Activated CD4-positive, alpha-beta T cell treated with anti-CD3 and anti-CD28 coated beads, Interleukin-10, Interleukin-2, amounts not matched to agents 100 ng/mL and 50 ng/mL, durations not matched to agents 16 hours and 8 hours (primary cell): ENCODE data around the gene PTPRD.
"Not testable (repeated sequence)": the region's sequence is repeated elsewhere in the genome, so short reads cannot be mapped to it uniquely, and the experiment has no call there.

Source experiments
- DNase-seq: peaks from one replicate; pipeline ENCODE4 v3.0.0-alpha.2; 2020

PTPRD gene

DNA sequence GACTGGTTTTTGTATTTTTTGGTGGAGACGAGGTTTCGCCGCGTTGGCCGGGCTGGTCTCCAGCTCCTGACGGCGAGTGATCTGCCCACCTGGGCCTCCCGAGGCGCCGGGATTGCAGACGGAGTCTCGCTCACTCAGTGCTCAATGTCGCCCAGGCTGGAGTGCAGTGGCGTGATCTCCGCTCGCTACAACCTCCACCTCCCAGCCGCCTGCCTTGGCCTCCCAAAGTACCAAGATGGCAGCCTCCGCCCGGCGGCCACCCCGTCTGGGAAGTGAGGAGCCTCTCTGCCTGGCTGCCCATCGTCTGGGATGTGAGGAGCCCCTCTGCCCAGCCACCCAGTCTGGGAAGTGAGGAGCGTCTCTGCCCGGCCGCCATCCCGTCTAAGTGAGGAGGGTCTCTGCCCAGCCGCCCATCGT, 163.6 kb downstream of the PTPRD start:
- DNase-seq, result not testable (repeated sequence)

GRCh38 chr9:10447036-10447435, 165.8 kb downstream of the PTPRD start:
- DNase-seq, result no peak

DNA sequence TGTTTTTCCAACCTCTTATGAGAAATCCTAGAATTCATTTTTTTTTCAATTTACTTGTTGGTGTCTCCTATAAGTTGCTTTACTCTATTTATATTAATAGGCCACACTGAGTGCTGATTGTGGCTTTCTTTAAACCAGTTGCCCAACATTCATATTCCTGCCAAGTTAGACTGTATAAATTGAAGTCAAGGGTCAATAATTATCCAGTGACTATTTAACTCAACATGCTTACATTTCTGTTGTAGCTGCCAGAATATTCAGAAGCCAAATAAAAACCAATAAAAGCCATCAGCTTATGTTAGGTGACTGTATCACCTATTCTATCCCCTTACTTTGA, 169.0 kb downstream of the PTPRD start:
- DNase-seq, result no peak

DNA sequence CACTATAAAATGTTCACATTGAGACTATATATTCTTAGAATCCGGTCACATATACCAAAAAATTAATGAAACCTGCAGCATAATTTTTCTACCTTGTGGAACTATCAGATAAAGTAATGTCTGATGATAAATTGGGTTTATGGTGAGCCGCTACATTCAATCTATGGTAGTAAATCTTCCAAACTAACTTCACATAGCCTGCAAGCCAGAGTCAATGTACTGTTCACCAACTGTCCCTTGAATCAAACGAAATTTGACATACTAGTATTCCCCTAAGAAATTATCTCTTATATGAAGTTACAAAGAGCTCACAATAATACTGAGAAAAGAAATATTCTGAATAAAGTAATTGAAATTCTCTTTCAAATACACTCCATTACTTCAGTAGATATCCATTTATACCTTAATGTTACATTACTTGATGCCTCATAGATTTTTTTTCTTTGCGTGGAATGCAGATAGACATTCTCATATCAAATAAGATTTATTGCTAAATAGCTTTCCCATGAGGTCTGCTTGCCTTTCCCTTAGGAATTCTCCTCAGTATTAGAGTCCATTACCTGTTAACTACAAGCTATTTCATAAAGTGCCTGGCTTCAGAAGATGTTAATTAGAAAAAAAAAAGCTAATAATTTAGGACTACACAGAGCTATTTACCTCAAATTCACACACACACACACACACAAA, 169.5 kb downstream of the PTPRD start:
- DNase-seq, result no peak

DNA sequence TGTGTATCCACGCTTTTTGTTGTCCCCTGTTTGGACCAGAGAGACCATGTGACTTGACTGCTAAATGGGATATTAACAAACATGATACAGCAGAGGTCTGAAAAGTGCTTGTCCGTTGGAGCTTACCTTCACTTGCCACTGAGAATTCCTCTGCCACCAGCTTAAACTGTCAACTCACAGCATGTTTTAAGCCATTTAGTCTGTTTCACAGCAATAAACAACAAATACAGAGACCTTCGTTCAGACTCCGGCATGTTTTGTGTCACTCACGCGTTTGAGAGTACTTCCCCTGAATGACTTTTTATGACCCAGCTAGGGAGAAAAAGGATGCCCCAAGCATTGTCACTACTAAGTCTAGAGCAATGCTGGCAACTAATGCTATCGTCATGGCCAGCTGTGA, 173.8 kb downstream of the PTPRD start:
- DNase-seq, result no peak

DNA sequence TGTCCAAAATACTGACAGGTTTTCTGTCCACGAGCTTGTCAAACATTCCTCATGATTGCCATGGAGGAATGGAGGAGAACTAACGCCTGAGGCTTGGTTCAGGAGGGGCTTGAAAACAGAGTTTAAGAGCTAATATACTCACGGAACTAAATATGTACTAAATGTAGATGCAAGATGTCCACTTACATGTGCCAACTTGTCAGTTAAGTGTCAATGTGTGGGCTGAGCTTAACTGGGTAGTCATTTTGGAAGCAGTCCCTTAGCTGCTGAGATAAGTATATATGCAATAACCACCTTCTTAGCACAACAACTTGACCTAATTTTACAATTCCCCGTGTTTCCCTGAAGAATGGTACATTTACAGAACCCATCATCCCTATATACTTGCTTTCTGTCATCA, 176.0 kb downstream of the PTPRD start:
- no peak for DNase-seq

DNA sequence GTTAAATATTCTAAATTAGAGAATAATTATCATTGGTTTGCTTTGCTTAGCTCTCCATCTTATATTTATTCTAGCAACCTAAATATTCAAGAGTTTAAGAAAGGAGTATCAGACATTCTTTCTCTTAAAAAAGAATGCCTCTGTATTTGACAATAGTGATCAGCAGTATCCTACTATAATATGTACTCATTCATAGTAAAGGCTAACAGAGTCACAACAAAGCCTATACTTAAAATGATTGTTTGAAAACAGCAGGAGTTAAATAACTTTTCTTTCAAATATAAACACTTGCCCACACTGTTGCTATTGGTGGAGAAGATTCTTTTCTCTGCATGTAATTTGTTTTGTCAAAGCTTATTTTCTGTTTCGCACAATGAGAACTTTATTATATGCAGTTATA, 178.4 kb downstream of the PTPRD start:
- DNase-seq, result no peak

GRCh38 chr9:10411272-10411671, 201.5 kb downstream of the PTPRD start:
- no peak for DNase-seq

DNA sequence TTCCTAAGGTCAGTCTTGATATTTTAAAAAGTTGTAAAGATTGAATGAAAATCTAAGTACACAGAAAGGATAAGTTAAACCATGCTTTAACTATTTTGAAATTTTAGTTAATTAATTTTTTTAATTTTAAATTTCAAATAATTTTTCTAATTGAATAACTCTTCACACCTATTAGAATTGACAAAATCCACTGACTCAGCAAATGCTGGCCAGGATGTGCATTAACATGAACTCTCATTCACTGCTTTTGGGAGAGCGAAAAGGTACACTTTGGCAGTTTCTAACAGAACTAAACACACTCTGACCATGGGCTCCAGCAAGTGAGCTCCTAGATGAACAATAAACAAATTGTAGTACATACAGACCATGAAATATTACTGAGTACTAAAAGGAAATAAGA, 209.5 kb downstream of the PTPRD start:
- DNase-seq, result no peak

- DNase-seq, result no peak
Measured at GRCh38 chr9:10396615-10397014, 216.2 kb downstream of the PTPRD start.

DNA sequence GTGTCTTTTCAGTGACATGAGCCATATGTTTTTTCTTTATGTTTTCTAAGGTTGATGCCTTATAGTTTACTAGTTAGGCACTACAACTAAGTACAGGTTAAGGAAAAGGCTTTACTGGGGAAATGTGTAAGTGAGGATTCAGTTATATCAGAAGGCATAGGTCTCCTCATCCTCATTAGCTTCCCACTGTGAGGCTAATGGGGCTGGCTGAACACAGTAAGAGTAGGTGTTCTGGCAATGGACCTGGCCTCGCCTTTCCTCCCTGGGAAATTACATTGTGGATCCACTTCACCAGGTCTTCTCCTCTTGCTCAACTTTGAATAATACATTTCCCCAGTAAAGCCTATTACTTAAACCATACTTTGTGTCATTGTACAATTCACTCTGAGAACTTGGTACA, 225.5 kb downstream of the PTPRD start:
- DNase-seq, result no peak

DNA sequence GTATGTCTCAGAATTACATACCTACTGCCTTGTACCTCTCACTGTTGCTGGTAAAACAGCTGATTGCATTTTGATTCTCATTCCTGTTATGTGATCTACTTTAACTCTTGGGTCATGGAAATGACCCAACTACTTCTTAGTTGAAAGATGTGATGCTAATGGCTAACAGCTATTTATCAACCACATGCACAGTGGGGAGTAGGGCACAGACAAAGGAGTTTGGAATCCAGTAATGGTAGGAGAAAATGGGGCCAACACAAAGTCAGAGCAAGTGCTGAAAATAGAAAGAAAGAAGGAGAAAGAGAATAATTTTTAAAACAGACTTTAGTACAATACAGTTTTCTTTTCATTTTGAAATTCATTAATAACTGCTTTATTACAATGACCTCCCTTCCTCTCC, 241.0 kb downstream of the PTPRD start:
- no peak for DNase-seq

DNA sequence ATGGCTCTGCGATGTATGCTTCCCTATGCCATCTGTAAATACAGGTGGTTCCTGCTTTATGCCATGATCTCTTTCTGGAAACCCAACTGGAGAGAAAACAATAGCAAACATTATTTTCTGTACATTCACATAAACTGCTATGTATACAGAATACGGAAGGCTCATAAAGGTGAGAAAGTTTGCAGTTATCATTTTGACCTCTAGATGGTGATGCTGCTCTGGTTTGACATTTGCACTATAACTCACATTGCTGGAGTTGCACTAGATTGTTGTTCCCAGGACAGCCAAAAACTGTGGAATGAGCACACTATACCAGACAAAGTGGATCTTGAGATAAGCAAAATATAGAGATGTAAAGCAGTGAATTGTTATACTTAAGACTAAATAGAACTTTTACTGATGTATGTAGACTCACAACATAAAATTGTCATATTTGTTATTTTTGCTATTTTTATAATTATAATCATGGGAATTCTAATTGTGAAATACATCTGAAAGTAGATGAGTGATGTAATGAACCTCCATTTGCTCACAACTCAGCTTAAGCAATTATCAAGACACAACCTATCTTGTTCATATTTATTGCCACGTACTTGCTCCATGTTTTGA, 246.5 kb downstream of the PTPRD start:
- peak; percentile 19 for DNase-seq

GRCh38 chr9:10354591-10354990, 258.2 kb downstream of the PTPRD start:
- DNase-seq, result no peak

DNA sequence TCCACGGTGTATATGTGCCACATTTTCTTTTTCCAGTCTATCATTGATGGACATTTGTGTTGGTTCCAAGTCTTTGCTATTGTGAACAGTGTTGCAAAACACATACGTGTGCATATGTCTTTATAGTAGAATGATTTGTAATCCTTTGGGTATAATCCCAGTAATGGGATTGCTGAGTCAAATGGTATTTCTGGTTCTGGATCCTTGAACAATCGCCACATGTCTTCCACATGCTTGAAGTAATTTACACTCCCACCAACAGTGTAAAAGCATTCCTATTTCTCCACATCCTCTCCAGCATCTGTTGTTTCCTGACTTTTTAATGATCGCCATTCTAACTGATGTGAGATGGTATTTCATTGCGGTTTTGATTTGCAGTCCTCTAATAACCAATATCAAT, 267.2 kb downstream of the PTPRD start:
- not testable (repeated sequence) for DNase-seq

DNA sequence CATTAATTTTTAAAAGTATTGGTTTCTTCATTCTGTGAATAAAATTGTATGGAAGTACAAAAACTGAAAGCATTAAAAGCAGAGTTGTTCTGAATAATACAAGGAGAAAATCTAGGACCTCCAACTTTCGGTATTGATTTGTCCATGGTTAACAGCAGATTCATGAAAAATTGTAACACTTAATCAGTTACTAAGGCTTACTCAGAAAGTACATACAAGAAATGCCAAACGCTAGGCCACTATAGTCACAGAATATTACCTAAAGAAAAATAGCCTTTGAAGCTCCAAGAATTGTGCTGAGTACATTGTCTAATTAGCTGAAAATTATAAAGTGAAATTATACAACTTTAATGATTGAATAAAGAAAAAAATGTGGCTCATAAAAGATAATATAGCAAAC, 271.7 kb downstream of the PTPRD start:
- no peak for DNase-seq

- no peak for DNase-seq
Measured at GRCh38 chr9:10339152-10339551, 273.6 kb downstream of the PTPRD start.

DNA sequence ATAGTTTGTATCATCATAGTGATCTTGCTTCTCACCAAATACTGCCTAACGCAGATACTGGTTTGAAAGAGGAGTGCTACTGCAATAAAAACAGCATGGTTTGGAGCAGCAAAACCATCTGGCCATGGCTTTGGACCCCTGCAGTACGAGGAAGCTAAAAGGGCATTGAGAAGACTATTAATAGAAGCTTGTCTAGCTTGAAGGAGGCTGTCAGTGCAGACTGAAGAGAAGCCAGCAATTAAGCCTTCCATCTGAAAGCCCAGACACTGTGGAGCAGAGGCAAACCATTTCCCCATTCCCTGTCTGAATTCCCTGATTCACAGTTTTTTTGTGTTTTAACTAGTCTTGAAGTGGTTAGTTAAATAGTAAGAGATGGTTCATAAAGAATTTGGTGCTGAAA, 281.6 kb downstream of the PTPRD start:
- no peak for DNase-seq

DNA sequence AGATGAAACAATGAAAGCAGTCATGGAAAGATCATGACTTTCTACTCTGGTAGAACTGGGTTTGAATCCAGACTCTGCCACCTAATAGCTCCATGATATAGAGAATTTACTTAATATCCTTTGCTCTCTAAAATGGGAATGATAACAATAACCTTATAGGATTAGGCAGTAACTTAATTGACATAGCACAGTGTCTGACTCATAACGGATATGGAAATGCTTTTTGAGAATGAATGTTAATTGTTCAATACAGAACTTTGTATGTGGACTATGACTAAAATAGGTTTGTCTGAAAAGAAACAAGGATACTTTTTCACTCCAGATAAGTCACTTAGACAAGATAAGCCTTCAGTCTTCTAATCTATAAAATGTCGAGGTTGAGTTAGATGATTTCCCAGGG, 330.7 kb downstream of the PTPRD start:
- no peak for DNase-seq

GRCh38 chr9:10274988-10275387, 337.8 kb downstream of the PTPRD start:
- no peak for DNase-seq

- no peak for DNase-seq
Measured at GRCh38 chr9:10274175-10274574, 338.6 kb downstream of the PTPRD start.

DNA sequence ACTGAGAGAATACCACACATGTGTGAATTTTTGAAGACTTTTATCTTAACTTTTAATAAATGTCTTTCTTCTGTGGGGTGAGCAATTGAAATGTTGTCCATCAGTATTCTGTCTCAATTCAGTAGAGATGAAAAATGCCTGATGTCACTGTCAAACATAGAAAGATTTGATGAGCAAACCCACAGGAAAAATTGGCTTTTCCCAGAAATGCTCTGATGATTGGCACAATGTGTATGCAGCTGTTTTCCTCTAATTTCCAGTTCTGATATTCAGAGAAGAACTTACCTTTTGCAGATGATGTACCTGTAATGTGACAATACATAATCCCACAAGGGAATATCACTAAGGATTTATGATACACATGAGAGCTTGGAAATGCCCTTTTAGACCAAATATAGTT, 340.0 kb downstream of the PTPRD start:
- DNase-seq, result no peak

- DNase-seq, result peak; percentile 6
Measured at GRCh38 chr9:10268531-10269485, 344.0 kb downstream of the PTPRD start.

GRCh38 chr9:10265153-10265631, 347.6 kb downstream of the PTPRD start:
- DNase-seq, result no peak
